ENCODE results near the gene C14orf180.

C14orf180 gene

DNA sequence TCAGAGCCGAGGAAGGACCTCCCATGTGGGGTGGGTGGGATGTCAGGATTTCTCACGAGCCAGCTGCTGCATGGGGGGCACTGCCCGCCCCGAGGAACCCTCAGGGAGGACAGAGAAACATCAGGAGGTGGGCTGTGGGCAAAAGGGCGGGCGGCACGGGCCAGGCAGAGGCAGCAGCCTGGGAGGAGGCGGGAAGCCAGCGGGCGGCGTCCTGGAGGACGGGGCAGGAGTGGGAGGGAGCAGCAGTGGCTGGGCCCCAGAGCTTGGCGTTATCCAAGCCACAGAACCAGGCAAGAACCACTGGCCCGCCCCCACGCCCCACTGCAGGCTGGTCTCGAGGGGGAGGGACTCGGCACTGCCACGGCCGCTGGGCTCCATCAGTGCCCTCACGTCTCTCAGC, 2.4 kb downstream of the C14orf180 start:
- Histone ChIP-seq H3K79me2 (ENCODE audit: insufficient read depth, low read length) (no peaks in the 10 kb centered on the region), H2AFZ (ENCODE audit: low read depth, low read length, severe bottlenecking) (no peak overlapping the region), H3K27ac (ENCODE audit: low read depth, low read length) (no peak overlapping the region), H3F3A (ENCODE audit: insufficient read depth) (no peaks in the 10 kb centered on the region), H3K4me3 (ENCODE audit: insufficient read depth, low read length, poor library complexity, severe bottlenecking) (no peak overlapping the region), H3K4me2 (ENCODE audit: low read depth, low read length, poor library complexity, severe bottlenecking) (no peak overlapping the region), H3K9me2 (replicated peaks; ENCODE audit: insufficient read depth, low read length) (no peaks in the 10 kb centered on the region), H3K36me3 (ENCODE audit: low read length) (no peaks in the 10 kb centered on the region), H4K20me1 (ENCODE audit: low read depth, low read length) (no peaks in the 10 kb centered on the region), H3K27me3 (ENCODE audit: low read length) (no peaks in the 10 kb centered on the region), H3K9me3 (ENCODE audit: insufficient read depth, low read length) (no peaks in the 10 kb centered on the region), H3K9ac (ENCODE audit: low read length) (no peak overlapping the region)
- no peak for TF ChIP-seq EZH2phosphoT487 (conservative IDR thresholded peaks at IDR 0.05; ENCODE audit: low read length)
- TF ChIP-seq, protein P1, sequence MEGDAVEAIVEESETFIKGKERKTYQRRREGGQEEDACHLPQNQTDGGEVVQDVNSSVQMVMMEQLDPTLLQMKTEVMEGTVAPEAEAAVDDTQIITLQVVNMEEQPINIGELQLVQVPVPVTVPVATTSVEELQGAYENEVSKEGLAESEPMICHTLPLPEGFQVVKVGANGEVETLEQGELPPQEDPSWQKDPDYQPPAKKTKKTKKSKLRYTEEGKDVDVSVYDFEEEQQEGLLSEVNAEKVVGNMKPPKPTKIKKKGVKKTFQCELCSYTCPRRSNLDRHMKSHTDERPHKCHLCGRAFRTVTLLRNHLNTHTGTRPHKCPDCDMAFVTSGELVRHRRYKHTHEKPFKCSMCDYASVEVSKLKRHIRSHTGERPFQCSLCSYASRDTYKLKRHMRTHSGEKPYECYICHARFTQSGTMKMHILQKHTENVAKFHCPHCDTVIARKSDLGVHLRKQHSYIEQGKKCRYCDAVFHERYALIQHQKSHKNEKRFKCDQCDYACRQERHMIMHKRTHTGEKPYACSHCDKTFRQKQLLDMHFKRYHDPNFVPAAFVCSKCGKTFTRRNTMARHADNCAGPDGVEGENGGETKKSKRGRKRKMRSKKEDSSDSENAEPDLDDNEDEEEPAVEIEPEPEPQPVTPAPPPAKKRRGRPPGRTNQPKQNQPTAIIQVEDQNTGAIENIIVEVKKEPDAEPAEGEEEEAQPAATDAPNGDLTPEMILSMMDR (IDR thresholded peaks at IDR 0.05; ENCODE audit: insufficient read depth, low read length, poor library complexity, severe bottlenecking): no peak

DNA sequence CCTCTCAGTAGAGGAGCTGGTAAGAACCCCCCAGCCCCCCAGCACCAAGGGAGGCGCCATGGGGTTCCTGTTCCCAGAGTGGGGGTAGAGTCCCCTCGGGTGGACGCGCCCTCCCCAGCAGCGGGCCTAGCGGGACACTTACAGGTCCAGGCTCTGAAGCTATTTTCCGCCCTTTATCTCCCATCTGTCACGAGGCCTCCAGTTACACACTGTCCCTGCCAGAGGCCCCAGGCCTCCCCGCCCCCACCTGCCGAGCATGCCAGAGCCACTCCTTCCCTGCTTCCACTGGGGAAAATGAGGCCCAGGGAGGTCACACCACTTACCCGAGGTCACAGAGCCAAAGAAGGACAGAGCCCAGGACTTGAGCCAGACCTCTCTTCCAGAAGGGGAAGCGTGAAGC, 3.1 kb downstream of the C14orf180 start:
- no peaks in the 10 kb centered on the region for H3K79me2 ChIP-seq (ENCODE audit: insufficient read depth, low read length)
- no peaks in the 10 kb centered on the region for H3K9me2 ChIP-seq (replicated peaks; ENCODE audit: insufficient read depth, low read length)
- H3K4me3 ChIP-seq (ENCODE audit: insufficient read depth, low read length, poor library complexity, severe bottlenecking): no peak overlapping the region
- no peaks in the 10 kb centered on the region for H3K27me3 ChIP-seq (ENCODE audit: low read length)
- no peaks in the 10 kb centered on the region for H4K20me1 ChIP-seq (ENCODE audit: low read depth, low read length)
- H3F3A ChIP-seq (ENCODE audit: insufficient read depth): no peaks in the 10 kb centered on the region
- no peak overlapping the region for H2AFZ ChIP-seq (ENCODE audit: low read depth, low read length, severe bottlenecking)
- no peak overlapping the region for H3K27ac ChIP-seq (ENCODE audit: low read depth, low read length)
- TF ChIP-seq EZH2phosphoT487 (conservative IDR thresholded peaks at IDR 0.05; ENCODE audit: low read length): no peak
- TF ChIP-seq, protein P1 (IDR thresholded peaks at IDR 0.05; ENCODE audit: insufficient read depth, low read length, poor library complexity, severe bottlenecking): no peak
- no peaks in the 10 kb centered on the region for H3K9me3 ChIP-seq (ENCODE audit: insufficient read depth, low read length)
- no peak overlapping the region for H3K9ac ChIP-seq (ENCODE audit: low read length)
- H3K36me3 ChIP-seq (ENCODE audit: low read length): no peaks in the 10 kb centered on the region
- H3K4me2 ChIP-seq (ENCODE audit: low read depth, low read length, poor library complexity, severe bottlenecking): no peak overlapping the region

DNA sequence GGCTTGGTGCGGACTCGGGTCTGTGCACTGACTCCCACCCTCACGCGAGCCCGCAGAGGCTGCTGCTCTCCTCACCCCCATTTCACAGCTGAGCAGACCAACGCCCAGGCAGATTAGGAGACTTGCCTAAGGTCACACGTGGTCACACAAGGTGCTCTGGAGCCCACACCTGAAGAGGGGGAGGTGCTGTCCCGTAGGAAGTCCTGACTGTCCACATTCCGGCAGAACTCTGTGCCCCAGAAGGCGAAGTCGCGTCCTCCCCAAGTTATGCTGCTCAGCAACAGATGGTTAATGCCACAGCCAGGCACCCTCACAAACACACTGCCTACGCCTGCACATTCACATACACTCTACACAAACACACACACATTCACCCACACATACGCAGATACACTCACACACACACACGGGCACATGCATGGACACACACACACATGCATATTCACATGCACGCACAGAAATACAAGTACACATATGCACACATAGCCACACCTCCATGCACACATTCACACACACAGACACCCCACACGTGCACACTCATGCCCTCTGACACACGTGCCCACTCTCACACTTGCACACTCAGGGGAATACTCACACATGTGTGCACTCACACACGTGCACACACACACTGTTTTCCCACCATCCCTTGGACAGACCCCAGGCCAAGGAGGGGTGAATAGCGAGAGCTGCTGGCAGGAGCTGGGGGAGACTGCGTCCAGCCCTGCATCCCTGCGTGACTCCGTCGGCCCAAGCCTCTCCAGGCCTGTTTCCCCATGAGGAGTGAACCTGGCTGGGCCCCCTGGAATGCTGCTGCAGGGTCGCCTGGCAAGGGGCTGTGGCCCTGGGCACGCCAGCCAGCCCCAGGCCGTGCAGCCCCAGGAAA, 4.1 kb downstream of the C14orf180 start:
- H3F3A ChIP-seq (ENCODE audit: insufficient read depth): no peaks in the 10 kb centered on the region
- no peak overlapping the region for H3K9ac ChIP-seq (ENCODE audit: low read length)
- H3K4me3 ChIP-seq (ENCODE audit: insufficient read depth, low read length, poor library complexity, severe bottlenecking): no peak overlapping the region
- no peaks in the 10 kb centered on the region for H4K20me1 ChIP-seq (ENCODE audit: low read depth, low read length)
- no peak overlapping the region for H2AFZ ChIP-seq (ENCODE audit: low read depth, low read length, severe bottlenecking)
- no peaks in the 10 kb centered on the region for H3K9me2 ChIP-seq (replicated peaks; ENCODE audit: insufficient read depth, low read length)
- no peaks in the 10 kb centered on the region for H3K27me3 ChIP-seq (ENCODE audit: low read length)
- H3K36me3 ChIP-seq (ENCODE audit: low read length): no peaks in the 10 kb centered on the region
- H3K4me2 ChIP-seq (ENCODE audit: low read depth, low read length, poor library complexity, severe bottlenecking): no peak overlapping the region
- H3K9me3 ChIP-seq (ENCODE audit: insufficient read depth, low read length): no peaks in the 10 kb centered on the region
- H3K79me2 ChIP-seq (ENCODE audit: insufficient read depth, low read length): no peaks in the 10 kb centered on the region
- H3K27ac ChIP-seq (ENCODE audit: low read depth, low read length): no peak overlapping the region
- TF ChIP-seq EZH2phosphoT487 (conservative IDR thresholded peaks at IDR 0.05; ENCODE audit: low read length): no peak
- TF ChIP-seq, protein P1 (IDR thresholded peaks at IDR 0.05; ENCODE audit: insufficient read depth, low read length, poor library complexity, severe bottlenecking): no peak

Measured in SU-DHL-6 (cell line).